PC-3 (cell line): ENCODE measurements around the gene SLC6A4.

ENCODE experiments used
- EZH2 ChIP-seq: fragments of 300-600 bp; sonication (generic); IDR thresholded peaks from one replicate; pipeline ENCODE4 v1.6.1; 2017; ENCODE audit warnings: antibody characterized with exemption, mild to moderate bottlenecking, low read length; ENCODE audit not compliant: unreplicated experiment
- EZH2phosphoT487 ChIP-seq: fragments of 300-600 bp; sonication (generic); IDR thresholded peaks from 2 replicates; pipeline ENCODE4 v1.6.1; 2018; ENCODE audit warnings: mild to moderate bottlenecking, antibody characterized with exemption, low read length, borderline replicate concordance
- TF ChIP-seq, protein P1 (sequence below): fragments of 300-600 bp; sonication (generic); conservative IDR thresholded peaks from 2 replicates; pipeline ENCODE4 v1.5.1; 2017; ENCODE audit warnings: antibody characterized with exemption, low read depth, mild to moderate bottlenecking, low read length

DNA sequence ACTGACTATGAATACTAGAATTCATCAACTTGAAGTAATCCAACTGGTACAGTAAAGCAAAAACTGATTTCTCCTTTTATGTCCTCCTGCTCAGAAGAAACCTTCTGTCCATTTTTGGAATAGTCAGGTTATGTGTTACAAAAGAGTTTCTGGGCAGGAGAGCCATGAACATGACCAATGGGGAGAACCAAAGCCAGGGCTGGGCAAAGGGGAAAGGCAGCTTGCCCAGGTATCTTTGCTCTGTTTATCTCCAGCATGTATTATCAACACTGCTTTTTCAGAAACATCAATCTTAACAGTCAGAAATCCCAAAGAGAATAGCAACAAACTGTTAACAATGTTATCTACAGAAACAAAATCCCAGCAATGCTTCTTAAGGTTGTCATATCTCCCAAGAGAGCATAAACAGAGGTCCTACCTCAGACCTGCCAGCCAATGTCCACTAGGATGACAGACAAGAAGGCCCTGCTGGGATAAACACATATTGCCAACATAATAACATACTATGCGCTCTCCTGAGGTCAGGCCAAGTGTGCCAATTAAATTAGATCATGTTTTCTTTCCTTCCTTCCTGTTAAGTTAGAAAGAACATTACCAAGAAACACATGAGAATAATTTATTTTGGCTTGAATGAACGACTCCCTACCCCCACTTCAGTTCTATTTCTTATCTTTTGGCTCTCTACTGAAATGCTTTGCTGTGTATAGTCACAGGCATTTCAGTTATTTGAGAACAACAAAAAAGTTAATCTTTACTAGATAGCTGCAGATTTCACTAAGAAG is 28.2 kb upstream of the SLC6A4 start:
- TF ChIP-seq, protein P1, sequence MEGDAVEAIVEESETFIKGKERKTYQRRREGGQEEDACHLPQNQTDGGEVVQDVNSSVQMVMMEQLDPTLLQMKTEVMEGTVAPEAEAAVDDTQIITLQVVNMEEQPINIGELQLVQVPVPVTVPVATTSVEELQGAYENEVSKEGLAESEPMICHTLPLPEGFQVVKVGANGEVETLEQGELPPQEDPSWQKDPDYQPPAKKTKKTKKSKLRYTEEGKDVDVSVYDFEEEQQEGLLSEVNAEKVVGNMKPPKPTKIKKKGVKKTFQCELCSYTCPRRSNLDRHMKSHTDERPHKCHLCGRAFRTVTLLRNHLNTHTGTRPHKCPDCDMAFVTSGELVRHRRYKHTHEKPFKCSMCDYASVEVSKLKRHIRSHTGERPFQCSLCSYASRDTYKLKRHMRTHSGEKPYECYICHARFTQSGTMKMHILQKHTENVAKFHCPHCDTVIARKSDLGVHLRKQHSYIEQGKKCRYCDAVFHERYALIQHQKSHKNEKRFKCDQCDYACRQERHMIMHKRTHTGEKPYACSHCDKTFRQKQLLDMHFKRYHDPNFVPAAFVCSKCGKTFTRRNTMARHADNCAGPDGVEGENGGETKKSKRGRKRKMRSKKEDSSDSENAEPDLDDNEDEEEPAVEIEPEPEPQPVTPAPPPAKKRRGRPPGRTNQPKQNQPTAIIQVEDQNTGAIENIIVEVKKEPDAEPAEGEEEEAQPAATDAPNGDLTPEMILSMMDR: no peak
- TF ChIP-seq EZH2 (no peak), EZH2phosphoT487 (no peak)
